NT2/D1 (cell line): ENCODE results near the gene PPP1R14B.
"Not testable (repeated sequence)": the region's sequence is repeated elsewhere in the genome, so short reads cannot be mapped to it uniquely, and the experiment has no call there.

ENCODE experiments used
- DNase-seq: peaks from one replicate; pipeline ENCODE4 v3.0.0-alpha.2; 2011; ENCODE audit warnings: low read depth, low spot score
- H3K27me3 ChIP-seq: 2 replicates; pipeline ENCODE4 v1.6.0; 2011; ENCODE audit warnings: mild to moderate bottlenecking; ENCODE audit not compliant: insufficient read length, insufficient read depth
- H3K36me3 ChIP-seq: 2 replicates; pipeline ENCODE4 v1.6.1; 2011; ENCODE audit warnings: mild to moderate bottlenecking, low read length, mixed read lengths; ENCODE audit not compliant: insufficient read depth, insufficient read length
- H3K4me1 ChIP-seq: 2 replicates; pipeline ENCODE4 v1.5.1; 2011; ENCODE audit not compliant: insufficient read depth, insufficient read length
- H3K4me3 ChIP-seq: 2 replicates; pipeline ENCODE4 v1.5.1; 2011; ENCODE audit warnings: low read depth; ENCODE audit not compliant: insufficient read length
- H3K9ac ChIP-seq: 2 replicates; pipeline ENCODE4 v1.6.0; 2011; ENCODE audit warnings: low read depth; ENCODE audit not compliant: insufficient read length
- H3K9me3 ChIP-seq: 2 replicates; pipeline ENCODE4 v1.5.1; 2011; ENCODE audit warnings: mild to moderate bottlenecking, low read length; ENCODE audit not compliant: insufficient read depth
- SUZ12 ChIP-seq: IDR thresholded peaks from 2 replicates; pipeline ENCODE4 v1.6.1; 2011; ENCODE audit not compliant: insufficient read length, insufficient read depth; ENCODE audit errors: extremely low read depth
- YY1 ChIP-seq: IDR thresholded peaks from 2 replicates; pipeline ENCODE4 v1.6.1; 2011; ENCODE audit not compliant: insufficient read length, insufficient read depth
- ZNF274 ChIP-seq: IDR thresholded peaks from 2 replicates; pipeline ENCODE4 v1.6.1; 2011; ENCODE audit warnings: mild to moderate bottlenecking, low read depth, low read length

The PPP1R14B gene

GRCh38 chr11:64248578-64248977, 1.8 kb upstream of the PPP1R14B start:
- peak overlapping the region; percentile 90 for H3K9ac ChIP-seq
- H3K27me3 ChIP-seq, result no peaks in the 10 kb centered on the region
- H3K4me3 ChIP-seq, result no peak overlapping the region
- peaks cover 45% of the 10 kb centered on the region for H3K4me1 ChIP-seq
- DNase-seq, result no peak
- TF ChIP-seq SUZ12, result no peak
- TF ChIP-seq YY1, result no peak
- H3K36me3 ChIP-seq, result peaks cover 31% of the 10 kb centered on the region
- H3K9me3 ChIP-seq, result no peaks in the 10 kb centered on the region

GRCh38 chr11:64247729-64248531, 1.2 kb upstream of the PPP1R14B start:
- no peaks in the 10 kb centered on the region for H3K9me3 ChIP-seq
- no peak for DNase-seq
- H3K4me1 ChIP-seq, result peaks cover 47% of the 10 kb centered on the region
- H3K9ac ChIP-seq, result peak overlapping the region; percentile 90
- peaks cover 31% of the 10 kb centered on the region for H3K36me3 ChIP-seq
- peak overlapping the region; percentile 81 for H3K4me3 ChIP-seq
- no peak for TF ChIP-seq ZNF274
- TF ChIP-seq YY1, result no peak
- TF ChIP-seq SUZ12, result no peak
- H3K27me3 ChIP-seq, result no peaks in the 10 kb centered on the region

GRCh38 chr11:64246621-64246870, 197 bp downstream of the PPP1R14B start:
- Histone ChIP-seq H3K9ac (peak overlapping the region; percentile 96), H3K4me1 (peaks cover 44% of the 10 kb centered on the region), H3K36me3 (peaks cover 34% of the 10 kb centered on the region), H3K4me3 (peak overlapping the region; percentile 88)
- not testable (repeated sequence) for DNase-seq, H3K9me3 ChIP-seq, H3K27me3 ChIP-seq

GRCh38 chr11:64245797-64246620, 734 bp downstream of the PPP1R14B start:
- Histone ChIP-seq H3K27me3 (no peaks in the 10 kb centered on the region), H3K36me3 (peaks cover 34% of the 10 kb centered on the region), H3K4me1 (peaks cover 44% of the 10 kb centered on the region), H3K9me3 (no peaks in the 10 kb centered on the region), H3K4me3 (peak overlapping the region; percentile 88), H3K9ac (peak overlapping the region; percentile 96)
- TF ChIP-seq SUZ12, result no peak
- no peak for TF ChIP-seq ZNF274
- no peak for TF ChIP-seq YY1
- no peak for DNase-seq

GRCh38 chr11:64245401-64245796, 1.3 kb downstream of the PPP1R14B start:
- Histone ChIP-seq H3K4me1 (peaks cover 38% of the 10 kb centered on the region), H3K9ac (peak overlapping the region; percentile 96), H3K4me3 (peak overlapping the region; percentile 88), H3K27me3 (no peaks in the 10 kb centered on the region), H3K36me3 (peaks cover 34% of the 10 kb centered on the region), H3K9me3 (no peaks in the 10 kb centered on the region)
- no peak for DNase-seq
- TF ChIP-seq YY1, result no peak
- TF ChIP-seq ZNF274, result no peak

GRCh38 chr11:64244966-64245365, 1.8 kb downstream of the PPP1R14B start:
- peak overlapping the region; percentile 65 for H3K9ac ChIP-seq

GRCh38 chr11:64244107-64244506, 2.6 kb downstream of the PPP1R14B start:
- DNase-seq, result no peak
- Histone ChIP-seq H3K9ac (peak overlapping the region; percentile 34), H3K4me3 (no peak overlapping the region), H3K27me3 (no peaks in the 10 kb centered on the region), H3K9me3 (no peaks in the 10 kb centered on the region), H3K36me3 (peaks cover 37% of the 10 kb centered on the region), H3K4me1 (peaks cover 38% of the 10 kb centered on the region)
- TF ChIP-seq ZNF274 (no peak), SUZ12 (no peak), YY1 (no peak)

More at GRCh38 chr11:64244966-64245365, 1.8 kb downstream of the PPP1R14B start:
- Histone ChIP-seq H3K9me3 (no peaks in the 10 kb centered on the region), H3K4me3 (peak overlapping the region; percentile 88), H3K27me3 (no peaks in the 10 kb centered on the region), H3K4me1 (peaks cover 40% of the 10 kb centered on the region), H3K36me3 (peaks cover 34% of the 10 kb centered on the region)
- TF ChIP-seq SUZ12 (no peak), ZNF274 (no peak), YY1 (no peak)
- no peak for DNase-seq
